ENCODE results near the gene CLDN15. TPM values are rescaled to one million over a fixed set of nuclear protein-coding genes. Genes with fewer than 3 reads are reported as not detected.

Gene CLDN15
- total RNA-seq, 8 experiments from 2014 or later = 2.5 to 12.2 (median 4.8) TPM

DNA sequence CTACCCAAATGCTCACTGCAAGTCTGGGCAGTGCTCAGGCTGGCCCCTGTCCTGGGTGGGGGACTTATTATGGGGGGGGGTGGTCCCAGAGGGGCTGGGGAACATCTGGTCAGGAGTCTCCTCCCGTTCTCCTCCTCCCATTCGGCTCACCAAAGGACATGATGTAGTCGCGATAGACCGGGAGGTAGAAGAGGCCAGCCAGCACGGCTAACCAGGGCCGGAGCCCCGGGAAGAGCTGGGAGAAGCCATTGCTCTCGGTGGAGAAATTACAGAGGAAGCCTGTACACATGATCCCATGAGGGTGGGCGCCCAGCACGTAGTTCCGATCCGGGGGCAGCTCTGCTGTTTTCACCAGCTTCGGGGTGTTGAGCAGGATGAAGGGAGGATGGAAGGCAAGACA lies 39.1 kb downstream of the CLDN15 start:
- no peak for ATAC-seq (replicated peaks in 6 of 8)
- 87 to 95% methylated on average over 3 to 4 of the region's 14 CpGs; no CpG with 5 or more reads in 8 of the 10 experiments for whole genome bisulfite sequencing, 10 experiments

DNA sequence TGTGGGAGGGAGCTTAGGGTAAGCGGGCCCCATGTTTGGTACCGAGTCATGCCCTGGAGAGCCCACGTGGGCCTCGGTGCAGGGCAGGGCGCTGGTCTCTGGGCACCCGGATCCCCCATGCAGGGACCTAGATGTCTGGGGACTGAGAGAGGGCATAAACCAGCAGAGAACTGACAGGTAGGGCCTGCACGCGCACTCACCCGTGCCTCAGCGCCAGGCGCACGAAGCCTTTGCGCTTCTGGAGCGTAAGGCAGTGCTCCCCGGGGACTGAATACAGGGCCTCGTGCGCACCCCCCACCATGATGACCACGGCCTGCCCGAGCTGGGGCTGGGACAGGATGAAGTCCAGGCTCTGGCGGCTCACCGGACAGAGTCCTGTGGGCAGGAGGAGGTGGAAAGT lies 39.6 kb downstream of the CLDN15 start:
- Histone ChIP-seq H3K4me3 (no peak overlapping the region), H3K4me1 (replicated peaks in 1 of 2) (peaks cover 0 to 15% of the 10 kb centered on the region in 2 donors), H3K27ac (no peak overlapping the region)
- WGBS, 10 experiments = 83% methylated on average over 2 of the region's 21 CpGs; no CpG with 5 or more reads in 9 of the 10 experiments
- no peak for ATAC-seq (replicated peaks in 6 of 8)
- in situ Hi-C loops (cut with MboI; ENCODE audit: low pct_unique_long_range_greater_than_20kb in 2 of 9, low sequenced_read_pairs in 9 of 9, unreplicated experiment in 9 of 9) = loop anchor here in 1 of 9 experiments (25.0 kb wide), 1 partner anchor 311 kb away; the partner anchor contains the start of genes ACHE, SRRT and UFSP1

More for the DNA sequence above, 39.1 kb downstream of the CLDN15 start:
- in situ Hi-C loops (cut with MboI; ENCODE audit: low pct_unique_long_range_greater_than_20kb in 2 of 9, low sequenced_read_pairs in 9 of 9, unreplicated experiment in 9 of 9) = loop anchor here in 1 of 9 experiments (25.0 kb wide), 1 partner anchor 311 kb away; the partner anchor contains the start of genes ACHE, SRRT and UFSP1
- Histone ChIP-seq H3K27ac (no peak overlapping the region), H3K4me3 (no peak overlapping the region), H3K4me1 (replicated peaks in 1 of 2) (peaks cover 0 to 15% of the 10 kb centered on the region in 2 donors)

DNA sequence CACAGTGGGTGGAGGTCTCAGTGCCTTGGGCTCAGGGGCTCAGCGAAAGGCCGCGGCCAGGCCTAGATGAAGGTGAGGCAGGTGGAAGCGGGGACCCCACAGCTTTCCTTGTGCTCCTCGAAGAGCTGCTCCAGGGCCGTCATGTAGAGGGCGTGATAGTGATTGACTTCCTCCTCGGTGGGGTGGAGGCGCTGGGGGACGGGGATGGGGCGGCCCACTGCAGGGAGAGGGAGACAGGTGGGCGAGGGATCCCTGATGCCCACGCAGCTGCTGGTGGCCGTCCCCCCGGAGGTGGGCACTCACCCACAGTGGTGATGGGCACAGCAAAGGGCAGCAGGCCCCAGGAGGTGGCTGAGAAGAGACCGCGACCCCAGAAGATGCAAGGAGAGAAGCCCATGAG lies 41.7 kb downstream of the CLDN15 start:
- H3K4me1 ChIP-seq (replicated peaks in 1 of 2) = peaks cover 0 to 5% of the 10 kb centered on the region in 2 donors
- peak overlapping the region in 1 of 2 donors; percentile 31 for H3K27ac ChIP-seq
- no peak overlapping the region for H3K4me3 ChIP-seq
- 0 to 87% (median 80%) methylated on average over 1 to 3 of the region's 17 CpGs; no CpG with 5 or more reads in 7 of the 10 experiments for WGBS, 10 experiments
- ATAC-seq (replicated peaks in 6 of 8) = no peak
- in situ Hi-C loops (cut with MboI; ENCODE audit: low pct_unique_long_range_greater_than_20kb in 2 of 9, low sequenced_read_pairs in 9 of 9, unreplicated experiment in 9 of 9) = loop anchor here in 1 of 9 experiments (25.0 kb wide), 1 partner anchor 309 kb away; the partner anchor contains the start of genes ACHE, SRRT and UFSP1

DNA sequence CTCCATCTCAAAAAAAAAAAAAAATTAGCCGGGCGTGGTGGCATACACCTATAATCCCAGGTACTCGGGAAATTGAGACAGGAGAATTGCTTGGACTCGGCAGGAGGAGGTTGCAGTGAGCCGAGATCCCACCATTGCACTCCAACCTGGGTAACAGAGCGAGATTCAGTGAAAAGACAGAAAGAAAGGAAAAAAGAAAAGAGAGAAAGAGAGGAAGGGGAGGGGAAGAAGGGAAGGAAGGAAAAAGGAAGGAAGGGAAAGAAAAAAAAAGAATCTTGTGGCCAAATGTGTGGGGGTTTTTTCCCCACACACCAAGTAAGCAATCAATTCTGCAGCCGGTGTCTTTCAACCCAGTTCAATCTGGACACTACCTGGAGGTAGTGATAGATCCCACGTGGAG lies 48.5 kb downstream of the CLDN15 start:
- no peaks in the 10 kb centered on the region for H3K4me1 ChIP-seq (replicated peaks in 1 of 2)
- WGBS, 10 experiments = 50 to 88% (median 59%) methylated on average over 2 to 8 of the region's 8 CpGs
- H3K4me3 ChIP-seq = no peak overlapping the region
- ATAC-seq (replicated peaks in 6 of 8) = no peak
- in situ Hi-C loops (cut with MboI; ENCODE audit: low pct_unique_long_range_greater_than_20kb in 2 of 9, low sequenced_read_pairs in 9 of 9, unreplicated experiment in 9 of 9) = loop anchor here in 1 of 9 experiments (25.0 kb wide), 1 partner anchor 302 kb away; the partner anchor contains the start of genes ACHE, SRRT and UFSP1
- no peak overlapping the region for H3K27ac ChIP-seq

DNA sequence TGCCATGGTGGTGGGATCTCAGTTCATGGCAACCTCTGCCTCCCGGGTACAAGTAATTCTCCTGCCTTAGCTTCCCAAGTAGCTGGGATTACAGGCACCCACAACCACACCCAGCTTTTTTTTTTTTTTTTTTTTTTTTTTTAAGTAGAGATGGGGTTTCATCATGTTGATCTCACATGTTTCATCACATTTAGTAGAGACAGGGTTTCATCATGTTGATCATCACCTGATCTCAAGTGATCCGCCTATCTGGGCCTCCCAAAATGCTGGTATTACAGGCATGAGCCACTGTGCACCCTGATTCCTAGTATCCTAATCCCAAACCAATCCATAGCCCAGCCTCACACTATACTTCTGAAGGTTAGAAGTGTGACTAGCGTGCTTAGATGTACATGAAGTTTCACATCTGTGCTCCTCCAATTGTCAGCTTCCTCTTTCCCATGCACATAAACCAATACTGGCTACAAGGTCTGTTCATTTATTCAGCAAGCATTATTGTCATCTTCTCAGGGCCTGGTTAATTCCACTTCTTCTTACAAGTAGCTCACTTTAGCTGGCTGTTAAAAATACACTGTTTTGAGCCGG lies 50.7 kb downstream of the CLDN15 start:
- no peak for ATAC-seq (replicated peaks in 6 of 8)
- Histone ChIP-seq H3K4me1 (replicated peaks in 1 of 2) (peaks cover 0 to 3% of the 10 kb centered on the region in 2 donors), H3K4me3 (no peak overlapping the region), H3K27ac (no peak overlapping the region)
- WGBS, 10 experiments = 60 to 100% (median 89%) methylated on average over 1 to 3 of the region's 4 CpGs; no CpG with 5 or more reads in 4 of the 10 experiments
- in situ Hi-C loops (cut with MboI; ENCODE audit: low pct_unique_long_range_greater_than_20kb in 2 of 9, low sequenced_read_pairs in 9 of 9, unreplicated experiment in 9 of 9) = loop anchor here in 1 of 9 experiments (25.0 kb wide), 1 partner anchor 300 kb away; the partner anchor contains the start of genes ACHE, SRRT and UFSP1

DNA sequence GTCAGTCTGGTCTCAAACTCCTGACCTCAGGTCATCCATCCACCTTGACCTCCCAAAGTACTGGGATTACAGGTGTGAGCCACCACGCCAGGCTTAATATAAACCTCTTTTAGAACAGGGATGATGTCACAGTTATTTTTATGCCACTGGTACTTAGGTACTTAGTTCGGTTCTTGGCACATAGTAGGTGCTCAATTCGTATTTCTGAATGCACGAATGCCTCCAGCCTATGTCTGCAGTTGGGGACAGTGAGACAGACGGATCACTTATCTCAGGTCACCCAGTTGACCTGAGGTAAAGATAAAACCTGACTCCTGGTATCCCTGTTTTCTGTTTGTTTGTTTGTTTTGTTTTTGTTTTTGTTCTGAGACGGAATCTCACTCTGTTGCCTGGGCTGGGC lies 51.4 kb downstream of the CLDN15 start:
- in situ Hi-C loops (cut with MboI; ENCODE audit: low pct_unique_long_range_greater_than_20kb in 2 of 9, low sequenced_read_pairs in 9 of 9, unreplicated experiment in 9 of 9) = loop anchor here in 1 of 9 experiments (25.0 kb wide), 1 partner anchor 299 kb away; the partner anchor contains the start of genes ACHE, SRRT and UFSP1
- WGBS, 10 experiments = 17 to 100% (median 78%) methylated on average over 1 to 6 of the region's 6 CpGs; no CpG with 5 or more reads in 1 of the 10 experiments
- peaks cover 0 to 3% of the 10 kb centered on the region in 2 donors for H3K4me1 ChIP-seq (replicated peaks in 1 of 2)
- no peak overlapping the region for H3K4me3 ChIP-seq
- no peak overlapping the region for H3K27ac ChIP-seq
- ATAC-seq (replicated peaks in 6 of 8) = no peak

DNA sequence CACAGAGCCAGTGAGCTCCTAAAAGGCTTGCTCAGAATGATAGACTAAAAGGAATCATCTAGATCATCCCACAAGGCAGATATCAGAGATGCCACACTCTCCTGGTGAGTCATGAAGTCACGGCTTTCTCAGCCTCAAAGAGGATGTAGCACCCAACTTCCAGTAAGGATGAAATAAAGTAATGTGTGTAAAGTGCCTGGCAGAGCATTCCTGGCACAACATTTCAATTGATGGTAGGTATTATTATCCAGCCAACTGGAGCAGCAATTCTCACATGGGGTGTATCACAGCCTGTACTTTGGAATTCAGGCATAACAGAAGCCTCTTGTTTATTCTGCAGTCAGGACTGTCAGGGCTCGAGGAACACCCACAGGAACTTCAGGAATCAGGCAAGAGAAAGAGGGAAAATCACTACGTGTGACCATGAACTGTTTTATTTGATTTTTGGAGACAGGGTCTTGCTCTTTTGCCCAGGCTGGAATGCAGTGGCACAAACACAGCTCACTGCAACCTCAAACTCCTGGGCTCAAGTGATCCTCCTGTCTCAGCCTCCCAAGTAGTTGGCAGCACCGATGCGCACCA lies 52.3 kb downstream of the CLDN15 start:
- Histone ChIP-seq H3K27ac (no peak overlapping the region), H3K4me3 (no peak overlapping the region), H3K4me1 (replicated peaks in 1 of 2) (peaks cover 3 to 8% of the 10 kb centered on the region in 2 donors)
- peak in 2 of 8 experiments; percentile 4 to 26 for ATAC-seq (replicated peaks in 6 of 8)
- in situ Hi-C loops (cut with MboI; ENCODE audit: low pct_unique_long_range_greater_than_20kb in 2 of 9, low sequenced_read_pairs in 9 of 9, unreplicated experiment in 9 of 9) = loop anchor here in 1 of 9 experiments (25.0 kb wide), 1 partner anchor 298 kb away; the partner anchor contains the start of genes ACHE, SRRT and UFSP1
- 0 to 75% (median 58%) methylated on average over 1 to 5 of the region's 5 CpGs; no CpG with 5 or more reads in 1 of the 10 experiments for WGBS, 10 experiments

Other genes starting within 250 kb of the CLDN15 start
- gene MUC17, start 217.7 kb downstream of the CLDN15 start, total RNA-seq = 1 to 10 TPM in 1 of 8 experiments, under 1 TPM in 6, not detected in 1; 0.04 to 1.2 (median 0.17) TPM
- gene TRIM56, start 152.3 kb downstream of the CLDN15 start, total RNA-seq = 10 to 100 TPM in 4 of 8 experiments, 1 to 10 TPM in 4; 1.4 to 20.0 (median 7.2) TPM
- 100 to 1,000 TPM in 1 of 8 experiments, 10 to 100 TPM in 1, 1 to 10 TPM in 2, under 1 TPM in 4; 0.05 to 128 (median 0.93) TPM for gene SERPINE1, start 110.7 kb downstream of the CLDN15 start, total RNA-seq
- gene AP1S1, start 83.3 kb downstream of the CLDN15 start, total RNA-seq = 100 to 1,000 TPM in 2 of 8 experiments, 10 to 100 TPM in 6; 46.8 to 135 (median 77.0) TPM
- 100 to 1,000 TPM in 1 of 8 experiments, 10 to 100 TPM in 4, 1 to 10 TPM in 1, under 1 TPM in 2; 0.36 to 101 (median 13.7) TPM for gene VGF, start 72.2 kb downstream of the CLDN15 start, total RNA-seq
- gene NAT16, start 57.5 kb downstream of the CLDN15 start, total RNA-seq = 1 to 10 TPM in 5 of 8 experiments, under 1 TPM in 2, not detected in 1; 0.59 to 4.4 (median 1.6) TPM
- under 1 TPM in 2 of 8 experiments, not detected in 6; 0.15 to 0.62 TPM for gene MOGAT3, start 36.8 kb downstream of the CLDN15 start, total RNA-seq
- gene PLOD3, start 20.2 kb downstream of the CLDN15 start, total RNA-seq = 10 to 100 TPM; 10.9 to 97.3 (median 28.1) TPM
- gene ZNHIT1, start 19.6 kb downstream of the CLDN15 start, total RNA-seq = 100 to 1,000 TPM in 4 of 8 experiments, 10 to 100 TPM in 4; 73.6 to 132 (median 97.9) TPM
- 100 to 1,000 TPM; 137 to 231 (median 187) TPM for gene FIS1, start 7.3 kb upstream of the CLDN15 start, total RNA-seq
- gene IFT22, start 84.0 kb upstream of the CLDN15 start, total RNA-seq = 10 to 100 TPM; 17.9 to 94.9 (median 33.5) TPM
- 10 to 100 TPM in 5 of 8 experiments, 1 to 10 TPM in 1, under 1 TPM in 1, not detected in 1; 0.87 to 50.5 (median 11.1) TPM for gene COL26A1, start 125.1 kb upstream of the CLDN15 start, total RNA-seq

All from motor neuron (in vitro differentiated cells).